ENCODE data around the gene COQ3. TPM values are rescaled to one million over a fixed set of nuclear protein-coding genes. Genes with fewer than 3 reads are reported as not detected.

COQ3 gene
- total RNA-seq, 2 donors from 2014 or later: 0.95 to 2.0 TPM

DNA sequence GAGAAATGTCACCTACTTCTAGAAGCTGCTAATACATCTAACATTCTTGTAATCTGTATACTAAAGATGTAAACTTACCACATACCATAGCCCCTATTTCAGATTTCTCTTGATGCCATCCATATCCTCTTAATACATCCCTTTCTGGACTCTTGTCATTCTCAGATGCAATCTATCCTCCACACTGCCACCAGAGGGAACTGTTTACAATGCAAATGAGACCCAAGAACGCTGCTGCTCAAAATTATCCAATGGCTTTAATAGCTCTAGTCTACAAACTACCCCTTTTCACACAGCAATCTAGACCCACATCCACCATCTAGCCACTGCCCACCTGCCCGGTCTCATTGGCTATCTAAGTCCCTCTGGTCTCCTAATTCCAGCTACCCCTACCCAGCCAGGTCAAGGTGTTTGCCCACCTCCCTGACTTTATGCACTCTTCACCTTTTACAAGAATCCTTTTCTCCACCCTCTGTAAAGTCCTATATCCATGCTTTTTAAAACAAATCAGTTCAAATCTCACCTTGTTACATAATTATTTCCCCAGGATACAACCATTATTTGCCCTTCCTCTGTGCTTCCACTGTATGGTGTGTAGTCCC is 59.4 kb downstream of the COQ3 start:
- ATAC-seq (ENCODE audit: insufficient number of reproducible peaks, low FRiP score, low read depth) (no peak), DNase-seq (ENCODE audit: low spot score) (no peak)
- H3K36me3 ChIP-seq: peaks cover 2% of the 10 kb centered on the region
- no peaks in the 10 kb centered on the region for H3K27me3 ChIP-seq (replicated peaks; ENCODE audit: insufficient read depth)
- TF ChIP-seq, protein P1, sequence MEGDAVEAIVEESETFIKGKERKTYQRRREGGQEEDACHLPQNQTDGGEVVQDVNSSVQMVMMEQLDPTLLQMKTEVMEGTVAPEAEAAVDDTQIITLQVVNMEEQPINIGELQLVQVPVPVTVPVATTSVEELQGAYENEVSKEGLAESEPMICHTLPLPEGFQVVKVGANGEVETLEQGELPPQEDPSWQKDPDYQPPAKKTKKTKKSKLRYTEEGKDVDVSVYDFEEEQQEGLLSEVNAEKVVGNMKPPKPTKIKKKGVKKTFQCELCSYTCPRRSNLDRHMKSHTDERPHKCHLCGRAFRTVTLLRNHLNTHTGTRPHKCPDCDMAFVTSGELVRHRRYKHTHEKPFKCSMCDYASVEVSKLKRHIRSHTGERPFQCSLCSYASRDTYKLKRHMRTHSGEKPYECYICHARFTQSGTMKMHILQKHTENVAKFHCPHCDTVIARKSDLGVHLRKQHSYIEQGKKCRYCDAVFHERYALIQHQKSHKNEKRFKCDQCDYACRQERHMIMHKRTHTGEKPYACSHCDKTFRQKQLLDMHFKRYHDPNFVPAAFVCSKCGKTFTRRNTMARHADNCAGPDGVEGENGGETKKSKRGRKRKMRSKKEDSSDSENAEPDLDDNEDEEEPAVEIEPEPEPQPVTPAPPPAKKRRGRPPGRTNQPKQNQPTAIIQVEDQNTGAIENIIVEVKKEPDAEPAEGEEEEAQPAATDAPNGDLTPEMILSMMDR (IDR thresholded peaks at IDR 0.05): peak; percentile 32
- no peak overlapping the region for H3K4me3 ChIP-seq
- no peak overlapping the region for H3K27ac ChIP-seq
- H3K4me1 ChIP-seq (ENCODE audit: control insufficient read depth in 1 of 2, low read depth in 2 of 2): no peaks in the 10 kb centered on the region
- H3K9me3 ChIP-seq: no peaks in the 10 kb centered on the region

DNA sequence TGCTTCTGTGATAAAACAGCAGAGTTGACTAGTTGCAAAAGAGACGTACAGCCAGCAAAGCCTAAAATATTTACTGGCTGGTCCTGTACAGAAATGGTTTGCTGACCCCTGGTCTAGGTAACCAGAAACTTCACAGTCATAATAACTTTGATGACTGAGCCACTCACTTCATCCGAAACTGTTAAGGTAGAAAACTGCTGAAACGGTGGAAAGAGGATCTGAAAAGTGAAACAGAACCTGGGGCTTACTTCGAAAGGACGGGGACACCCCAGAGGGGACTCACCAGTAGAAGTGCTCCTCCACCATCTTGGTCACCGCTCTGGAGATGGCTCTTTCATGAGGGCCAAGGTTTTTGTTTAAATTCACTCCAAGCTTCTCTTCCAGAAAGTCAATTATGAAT is 60.9 kb downstream of the COQ3 start:
- no peak overlapping the region for H3K27ac ChIP-seq
- H3K36me3 ChIP-seq: peaks cover 2% of the 10 kb centered on the region
- TF ChIP-seq, protein P1 (IDR thresholded peaks at IDR 0.05): no peak

DNA sequence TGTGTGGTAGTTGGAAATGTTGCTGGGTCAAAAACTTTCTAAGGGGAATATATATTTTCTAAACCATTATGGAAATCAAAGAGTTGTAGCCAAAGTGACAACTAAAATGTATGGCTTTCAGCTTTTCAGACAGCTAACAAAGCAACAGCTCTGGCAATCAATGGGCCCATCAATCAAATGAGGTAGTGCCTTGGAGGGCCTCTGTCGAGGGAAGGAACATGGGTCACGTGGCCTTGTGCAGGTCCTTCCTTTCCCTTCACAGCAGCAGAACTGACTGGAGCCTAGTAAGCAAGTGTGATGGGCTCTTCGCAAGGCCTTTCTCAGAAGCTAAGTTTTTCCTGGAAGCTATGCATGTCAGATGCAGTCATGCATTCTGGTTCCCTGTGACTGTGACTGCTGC is 62.5 kb downstream of the COQ3 start:
- Histone ChIP-seq H3K4me1 (ENCODE audit: control insufficient read depth in 1 of 2, low read depth in 2 of 2) (no peaks in the 10 kb centered on the region), H3K27ac (no peak overlapping the region), H3K9me3 (no peaks in the 10 kb centered on the region), H3K36me3 (peaks cover 2% of the 10 kb centered on the region), H3K27me3 (replicated peaks; ENCODE audit: insufficient read depth) (no peaks in the 10 kb centered on the region), H3K4me3 (no peak overlapping the region)
- ATAC-seq (ENCODE audit: insufficient number of reproducible peaks, low FRiP score, low read depth) (no peak), DNase-seq (ENCODE audit: low spot score) (no peak)
- TF ChIP-seq, protein P1 (IDR thresholded peaks at IDR 0.05): no peak

More for the DNA sequence above, 60.9 kb downstream of the COQ3 start:
- Histone ChIP-seq H3K9me3 (no peaks in the 10 kb centered on the region), H3K4me1 (ENCODE audit: control insufficient read depth in 1 of 2, low read depth in 2 of 2) (no peaks in the 10 kb centered on the region), H3K27me3 (replicated peaks; ENCODE audit: insufficient read depth) (no peaks in the 10 kb centered on the region), H3K4me3 (no peak overlapping the region)
- ATAC-seq (ENCODE audit: insufficient number of reproducible peaks, low FRiP score, low read depth) (no peak), DNase-seq (ENCODE audit: low spot score) (no peak)

DNA sequence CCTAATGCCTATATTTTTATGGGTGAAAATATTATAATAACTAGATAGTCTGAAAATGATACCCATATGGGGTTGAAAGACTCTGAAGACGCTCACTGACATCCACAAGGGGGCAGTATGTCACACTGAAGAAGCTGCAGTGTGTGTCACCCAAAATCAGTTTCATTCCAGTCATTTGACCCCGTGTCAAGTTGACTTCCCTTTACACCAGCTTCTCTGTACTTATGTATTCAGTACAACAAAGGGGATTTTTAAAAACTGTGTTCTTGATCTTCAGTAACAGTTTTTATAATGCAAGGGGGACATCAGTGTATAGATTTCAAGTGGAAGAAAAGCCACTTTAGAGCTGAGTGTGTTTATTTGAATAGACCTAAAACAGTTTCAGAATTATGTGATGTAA is 63.8 kb downstream of the COQ3 start:
- ATAC-seq (ENCODE audit: insufficient number of reproducible peaks, low FRiP score, low read depth) (no peak), DNase-seq (ENCODE audit: low spot score) (no peak)
- TF ChIP-seq, protein P1 (IDR thresholded peaks at IDR 0.05): peak; percentile 57
- Histone ChIP-seq H3K27ac (no peak overlapping the region), H3K4me1 (ENCODE audit: control insufficient read depth in 1 of 2, low read depth in 2 of 2) (no peaks in the 10 kb centered on the region), H3K36me3 (peaks cover 2% of the 10 kb centered on the region), H3K4me3 (no peak overlapping the region), H3K9me3 (no peaks in the 10 kb centered on the region), H3K27me3 (replicated peaks; ENCODE audit: insufficient read depth) (no peaks in the 10 kb centered on the region)

DNA sequence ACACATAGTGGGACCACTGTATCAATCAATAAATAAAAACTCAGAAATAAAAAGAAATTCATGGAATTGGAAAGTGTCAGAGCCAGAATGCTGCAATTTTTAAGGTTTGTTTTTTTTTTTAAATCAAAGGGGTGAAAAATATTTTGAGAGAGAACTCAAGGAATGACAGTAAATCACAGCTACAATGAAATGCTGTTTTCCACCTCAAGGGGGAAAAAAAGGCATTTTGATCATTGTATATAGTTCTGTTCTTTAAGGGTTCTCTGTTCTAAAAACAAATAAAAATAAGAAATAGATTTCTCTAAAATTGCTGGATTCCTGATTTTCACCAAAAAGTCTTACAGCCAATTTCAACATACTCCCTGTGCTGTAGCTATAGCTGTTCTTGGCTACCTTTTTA is 69.0 kb downstream of the COQ3 start:
- DNase-seq (ENCODE audit: low spot score) (no peak), ATAC-seq (ENCODE audit: insufficient number of reproducible peaks, low FRiP score, low read depth) (no peak)
- TF ChIP-seq, protein P1 (IDR thresholded peaks at IDR 0.05): no peak
- Histone ChIP-seq H3K9me3 (no peaks in the 10 kb centered on the region), H3K4me3 (no peak overlapping the region), H3K4me1 (ENCODE audit: control insufficient read depth in 1 of 2, low read depth in 2 of 2) (no peaks in the 10 kb centered on the region), H3K36me3 (peaks cover 6% of the 10 kb centered on the region), H3K27me3 (replicated peaks; ENCODE audit: insufficient read depth) (no peaks in the 10 kb centered on the region), H3K27ac (no peak overlapping the region)

Other genes with a start within 250 kb of the COQ3 start
- gene FAXC, start 44.5 kb downstream of the COQ3 start, total RNA-seq: under 1 TPM; 0.81 to 0.99 TPM
- gene PNISR, start 31.1 kb upstream of the COQ3 start, total RNA-seq: 100 to 1,000 TPM; 114 to 207 TPM
- 10 to 100 TPM; 11.2 to 26.2 TPM for gene USP45, start 121.2 kb upstream of the COQ3 start, total RNA-seq
- gene CCNC, start 174.5 kb upstream of the COQ3 start, total RNA-seq: 10 to 100 TPM; 25.2 to 50.6 TPM
- gene PRDM13, start 212.6 kb upstream of the COQ3 start, total RNA-seq: not detected